Suppressor macrophage treated with lipopolysaccharide for 4 hours (primary cell): ENCODE data around the gene RASGRF2.

ENCODE experiments used
- DNase-seq: peaks from one replicate; pipeline ENCODE4 v3.0.0-alpha.2; 2020

The RASGRF2 gene

DNA sequence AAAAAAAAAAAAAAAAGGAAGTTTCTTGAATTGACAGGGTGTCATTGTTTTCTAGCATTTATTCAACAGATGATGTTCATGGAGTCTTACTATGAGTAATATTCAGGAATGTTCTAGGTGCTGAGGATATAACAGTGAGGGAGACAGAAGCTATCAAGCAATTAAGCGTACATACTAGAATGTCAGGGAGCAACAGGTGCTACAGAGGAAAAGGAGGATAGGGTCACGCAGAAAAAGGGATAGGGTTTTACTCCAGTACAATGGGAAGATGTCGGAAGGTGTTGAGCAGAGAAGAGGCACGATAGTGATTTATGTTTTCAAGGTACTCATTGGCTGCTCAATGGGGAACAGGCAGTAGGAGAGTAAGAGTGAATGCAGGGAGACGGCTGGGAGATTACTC, 6.6 kb upstream of the RASGRF2 start:
- DNase-seq = no peak

DNA sequence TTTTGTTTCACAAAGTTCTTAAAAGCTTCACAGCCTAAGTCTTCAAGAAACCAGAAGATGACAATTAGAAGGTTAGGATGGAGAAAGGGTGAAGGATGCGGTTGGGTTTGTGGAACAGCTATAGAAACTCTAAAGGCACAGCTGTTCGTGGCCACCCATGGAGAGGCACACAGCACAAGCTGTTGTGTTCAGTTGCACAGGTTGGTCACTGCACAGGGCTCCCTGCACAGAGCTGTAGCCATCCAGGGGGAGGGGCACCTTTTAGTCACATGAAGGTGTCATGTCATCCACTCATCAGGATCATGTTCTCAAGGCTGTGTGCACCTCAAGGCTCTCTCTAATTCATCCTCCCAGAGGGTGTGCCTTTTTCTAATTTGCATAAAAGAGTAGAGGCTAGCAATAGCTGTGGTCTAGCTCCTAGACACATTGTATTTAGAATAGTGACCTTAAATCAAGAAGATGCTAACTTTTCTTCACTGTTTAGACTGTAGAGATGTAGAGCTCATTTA, 5.0 kb upstream of the RASGRF2 start:
- DNase-seq = no peak

DNA sequence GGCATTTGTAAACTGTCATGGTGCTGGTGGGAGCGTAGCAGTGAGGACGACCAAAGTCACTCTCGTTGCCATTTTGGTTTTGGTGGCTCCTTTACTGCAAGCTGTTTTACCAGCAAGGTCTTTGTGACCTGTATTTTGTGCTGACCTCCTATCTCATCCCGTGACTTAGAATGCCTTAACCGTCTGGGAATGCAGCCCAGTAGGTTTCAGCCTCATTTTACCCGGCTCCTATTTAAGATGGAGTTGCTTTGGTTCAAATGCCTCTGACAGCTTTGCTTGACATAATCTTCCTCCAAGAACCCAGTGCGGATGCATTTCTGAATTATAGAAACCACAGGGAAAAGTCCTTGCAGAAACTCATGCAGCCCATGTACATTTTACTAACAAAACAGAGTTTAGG, 3.9 kb upstream of the RASGRF2 start:
- DNase-seq = no peak

DNA sequence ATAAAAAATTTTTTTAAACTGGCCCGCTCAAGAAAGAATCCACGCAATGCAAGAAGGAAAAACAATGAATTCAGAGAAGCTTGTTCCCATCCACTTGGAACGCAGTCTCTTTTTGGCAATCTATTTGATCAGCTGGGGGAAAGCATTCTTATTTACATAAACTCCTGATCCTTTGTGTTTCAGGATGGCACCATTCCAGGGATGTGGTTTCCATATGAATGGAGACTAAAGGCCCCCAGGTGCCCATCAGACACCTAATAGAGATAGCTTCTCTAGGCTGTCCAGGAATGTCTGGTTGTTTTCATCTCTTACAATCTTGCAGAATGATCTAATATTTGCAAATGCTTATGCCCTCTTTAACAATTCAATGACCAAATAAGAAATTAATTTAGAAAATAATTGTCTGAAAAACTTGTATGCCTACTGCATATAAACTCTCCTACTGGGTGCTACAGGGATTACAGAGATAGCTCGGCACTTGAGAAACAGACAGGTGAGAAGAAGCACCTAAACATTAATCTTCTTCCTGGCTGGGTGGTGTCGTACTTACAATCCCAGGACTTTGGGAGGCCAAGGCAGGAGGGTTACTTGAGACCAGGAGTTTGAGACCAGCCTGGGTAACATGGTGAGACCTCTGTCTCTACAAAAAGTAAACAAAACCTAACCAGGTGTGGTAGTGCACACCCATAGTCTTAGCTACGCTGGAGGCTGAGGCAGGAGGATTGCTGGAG, 3.0 kb upstream of the RASGRF2 start:
- DNase-seq = no peak

- DNase-seq = no peak
These were observed 1.5 kb upstream of the RASGRF2 start for GRCh38 chr5:80958616-80959015.

GRCh38 chr5:80959138-80959537, 1.0 kb upstream of the RASGRF2 start:
- DNase-seq = no peak

GRCh38 chr5:80960531-80961375, 590 bp downstream of the RASGRF2 start:
- no peak for DNase-seq

DNA sequence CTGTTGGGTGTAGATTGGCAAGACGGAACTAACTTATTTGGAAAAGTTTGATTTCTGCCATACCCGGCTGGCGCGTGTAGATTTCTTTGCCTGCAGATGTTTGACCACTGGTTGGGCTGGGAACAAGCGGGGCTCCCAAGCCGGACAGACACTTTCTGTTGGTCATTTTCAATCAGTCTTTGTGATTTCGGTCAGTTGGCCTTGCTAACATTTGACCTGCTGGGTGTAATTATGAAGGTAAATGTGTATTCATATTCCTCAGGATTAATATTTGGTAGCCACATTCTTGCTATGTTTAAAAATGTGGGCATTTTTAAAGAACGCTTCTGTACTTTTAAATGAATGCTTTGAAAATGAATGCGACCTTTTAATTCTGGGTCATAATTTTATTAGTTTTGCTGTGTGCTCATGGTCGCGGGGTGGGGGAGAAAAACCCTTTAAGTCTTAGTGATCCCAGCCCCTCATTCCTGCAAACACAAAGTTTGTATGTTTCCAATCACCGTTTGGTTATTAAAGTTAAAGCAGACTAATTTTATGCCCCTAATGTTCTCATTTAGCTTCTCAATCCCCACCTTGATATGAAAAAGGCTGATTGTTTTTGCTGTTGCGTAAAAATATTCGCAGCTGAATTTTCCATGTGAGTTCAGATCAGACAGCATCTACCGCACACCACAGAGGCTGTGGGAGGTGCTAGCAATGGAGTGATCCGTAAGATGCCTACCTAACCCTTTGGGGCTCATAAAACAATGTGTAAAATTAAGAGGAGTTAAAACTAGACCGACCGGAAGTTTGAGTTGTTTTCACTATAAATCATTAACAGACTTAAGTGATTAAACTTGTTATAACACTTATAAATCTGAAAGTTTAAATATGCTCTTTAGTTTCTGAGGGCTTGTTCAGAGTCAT, 1.5 kb downstream of the RASGRF2 start:
- no peak for DNase-seq

GRCh38 chr5:80962630-80963520, 2.7 kb downstream of the RASGRF2 start:
- no peak for DNase-seq

- no peak for DNase-seq
These were observed 3.3 kb downstream of the RASGRF2 start for GRCh38 chr5:80963521-80963895.

DNA sequence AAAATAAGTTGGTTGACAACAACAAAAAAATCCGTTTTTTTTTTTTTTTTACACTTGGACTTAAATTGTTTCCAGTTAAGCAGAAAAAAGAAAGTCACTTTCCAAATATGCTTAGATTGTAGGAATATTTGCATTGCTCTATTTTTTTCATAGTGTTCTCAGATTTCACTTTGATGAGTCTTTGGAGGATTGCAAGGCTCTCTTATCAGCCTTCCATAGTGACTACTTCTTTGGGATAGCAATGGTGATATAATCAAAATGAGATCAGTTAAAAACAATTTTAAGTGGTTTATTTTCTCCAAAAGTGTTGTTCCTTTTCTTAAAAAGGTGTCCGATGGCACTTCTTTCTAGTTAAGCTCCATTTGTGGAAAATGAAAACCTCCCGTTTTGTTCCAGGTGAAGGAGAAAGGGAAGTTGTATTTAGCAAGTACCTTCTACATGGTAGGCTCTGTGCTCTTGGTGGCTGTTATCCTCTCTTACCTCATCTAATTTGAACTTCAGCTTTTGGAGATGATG, 3.9 kb downstream of the RASGRF2 start:
- no peak for DNase-seq

DNA sequence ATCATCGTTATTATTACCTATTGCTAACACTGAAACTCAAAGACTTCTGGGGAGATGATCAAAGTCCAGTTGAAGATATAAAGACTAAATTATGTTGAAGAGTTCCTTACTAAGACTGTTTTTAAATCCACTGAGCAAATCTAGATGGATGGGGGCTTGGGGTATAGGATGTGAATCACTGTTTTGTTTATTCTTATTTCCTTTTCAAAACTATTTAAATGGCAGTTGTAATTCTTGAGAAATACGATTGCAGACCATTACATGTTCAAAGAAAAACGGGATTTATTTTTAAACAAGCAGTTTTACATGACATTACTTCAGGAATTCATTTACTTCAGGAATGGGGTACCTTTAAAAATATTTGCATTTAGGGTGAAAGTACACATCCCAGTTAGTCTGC, 4.3 kb downstream of the RASGRF2 start:
- DNase-seq = no peak

DNA sequence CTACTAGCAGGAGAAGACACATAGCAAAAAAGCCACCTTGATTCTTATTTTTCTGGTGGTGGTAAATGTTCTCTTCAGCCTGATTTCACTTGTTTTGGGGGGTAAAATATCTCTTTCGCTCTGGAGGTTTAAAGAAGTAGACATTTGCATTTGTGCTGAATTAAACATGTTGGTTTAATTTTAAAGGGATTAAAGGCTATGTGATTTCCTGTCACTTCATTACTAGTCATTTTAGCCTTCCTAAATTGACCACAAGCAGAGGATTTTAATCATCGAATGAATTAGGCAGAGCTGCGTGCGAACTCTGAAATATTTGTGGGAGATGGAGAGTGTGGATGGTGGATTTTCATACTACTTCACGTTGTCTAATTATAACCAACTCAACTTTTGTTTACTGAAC, 4.8 kb downstream of the RASGRF2 start:
- DNase-seq = no peak

DNA sequence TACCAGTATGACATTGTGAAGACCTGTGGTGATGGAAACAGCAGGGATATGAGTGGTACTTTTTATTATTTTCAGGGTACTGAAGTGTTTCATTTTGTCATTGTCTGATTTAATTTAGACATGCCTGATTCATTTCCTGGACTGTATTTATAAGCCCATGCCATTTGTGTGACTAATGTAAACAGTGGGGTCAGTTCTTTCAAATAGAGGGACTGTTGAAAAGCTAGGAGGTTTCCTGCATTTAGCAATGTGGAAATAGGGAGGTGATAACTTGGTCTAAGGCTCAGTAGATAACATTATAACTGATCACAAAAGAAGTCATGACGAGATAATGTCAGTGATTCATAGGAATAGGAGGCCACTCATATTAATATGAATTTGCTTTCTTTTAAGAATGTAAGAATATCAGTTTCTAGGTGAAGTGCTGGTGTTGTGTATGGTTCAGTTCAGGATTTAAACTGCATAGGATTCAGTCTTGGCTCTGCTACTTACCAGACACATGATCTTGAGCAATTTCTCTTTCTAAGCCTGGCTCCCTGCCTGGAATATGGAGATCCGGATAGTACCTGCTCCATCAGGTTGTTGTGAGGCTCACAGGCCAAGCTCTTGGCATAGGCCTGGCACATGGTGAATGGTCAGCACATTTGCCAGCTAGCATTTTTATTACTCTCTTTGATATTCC, 7.5 kb downstream of the RASGRF2 start:
- no peak for DNase-seq

DNA sequence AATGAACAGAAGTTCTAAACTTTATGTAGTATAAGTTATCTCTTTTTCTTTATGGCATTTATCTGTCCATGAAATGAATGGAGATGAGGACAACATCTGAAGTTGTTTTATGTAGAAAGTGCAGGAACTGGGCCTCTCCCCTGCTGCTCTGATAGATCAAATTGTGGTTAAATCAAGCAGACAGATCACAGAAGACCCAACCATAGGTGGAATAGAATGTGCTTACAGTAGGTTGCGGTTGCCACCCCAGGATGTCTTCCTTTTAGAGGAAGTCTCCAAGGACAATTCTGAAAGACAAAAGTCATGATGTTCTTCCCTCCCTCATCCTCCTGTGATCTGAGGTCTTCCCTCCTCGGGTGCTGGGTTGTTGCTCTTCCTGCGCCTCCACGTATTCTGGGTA, 12.9 kb downstream of the RASGRF2 start:
- no peak for DNase-seq

DNA sequence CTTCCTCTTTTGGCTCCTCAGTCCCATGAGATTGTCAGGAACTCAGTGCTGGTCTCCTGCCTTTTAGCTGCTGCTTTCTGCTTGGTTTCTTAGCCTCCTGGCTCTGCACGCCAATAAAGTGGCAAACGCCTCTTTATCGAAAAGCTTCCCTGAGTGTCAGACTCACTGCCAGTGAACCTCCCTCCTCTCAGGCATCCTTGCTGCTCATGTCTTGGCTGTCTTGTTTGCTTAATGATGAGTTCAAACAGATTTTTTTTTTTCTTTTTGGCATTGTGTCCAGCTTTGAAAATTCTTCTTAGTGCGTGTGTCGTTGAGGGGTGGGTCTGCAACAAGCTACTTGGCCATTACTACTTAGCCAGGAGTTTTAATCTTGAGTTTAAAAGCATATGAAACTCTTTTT, 14.9 kb downstream of the RASGRF2 start:
- no peak for DNase-seq

DNA sequence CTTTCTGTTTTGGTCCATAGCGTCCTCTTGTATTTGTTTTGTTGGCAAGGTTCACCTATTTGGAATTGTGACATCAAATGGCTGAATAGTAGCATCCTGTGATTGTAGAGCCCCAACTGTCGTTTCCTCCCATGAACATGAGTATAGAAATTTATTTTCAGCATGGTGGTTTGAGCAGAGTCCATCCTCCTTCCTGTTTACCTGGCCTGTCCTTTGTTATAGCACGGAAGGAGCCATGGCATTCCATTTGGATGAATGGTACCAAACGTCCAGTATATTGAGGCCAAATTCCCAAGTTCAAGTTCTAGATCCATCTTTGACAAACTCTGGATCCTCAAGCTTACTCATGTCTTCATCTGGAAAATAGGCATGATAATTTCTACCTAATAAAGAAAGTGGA, 16.8 kb downstream of the RASGRF2 start:
- DNase-seq = no peak

- no peak for DNase-seq
These were observed 17.6 kb downstream of the RASGRF2 start for GRCh38 chr5:80977764-80978163.

GRCh38 chr5:80978772-80979317, 18.7 kb downstream of the RASGRF2 start:
- peak; percentile 11 for DNase-seq

- DNase-seq = no peak
These were observed 21.9 kb downstream of the RASGRF2 start for GRCh38 chr5:80982093-80982492.
